OCI-LY1 (cell line): Measurements from ENCODE around the gene SPTLC2.

Experiments
- H2AFZ ChIP-seq: fragments of 200-600 bp; sonication (generic), shearing (Covaris generic); 2 replicates; pipeline ENCODE4 v1.6.0; 2014; ENCODE audit warnings: antibody characterized with exemption, mild to moderate bottlenecking, low read length
- H3F3A ChIP-seq: fragments of 200-600 bp; sonication (generic), shearing (Covaris generic); 2 replicates; pipeline ENCODE4 v1.6.0; 2014; ENCODE audit warnings: mild to moderate bottlenecking, antibody characterized with exemption, low read length, moderate library complexity; ENCODE audit not compliant: insufficient read depth
- H3K27ac ChIP-seq: fragments of 200-600 bp; sonication (generic); 2 replicates; pipeline ENCODE4 v1.5.1; 2014; ENCODE audit warnings: low read length, mixed run types, mild to moderate bottlenecking, low read depth; ENCODE audit not compliant: poor library complexity, severe bottlenecking
- H3K27me3 ChIP-seq: fragments of 200-600 bp; sonication (generic); 2 replicates; pipeline ENCODE4 v1.6.0; 2014; ENCODE audit warnings: antibody characterized with exemption, mild to moderate bottlenecking, low read length, moderate library complexity; ENCODE audit not compliant: insufficient read depth
- H3K36me3 ChIP-seq: fragments of 200-600 bp; sonication (generic); 2 replicates; pipeline ENCODE4 v1.6.1; 2014; ENCODE audit warnings: mild to moderate bottlenecking, antibody characterized with exemption, low read length, moderate library complexity, mixed read lengths; ENCODE audit not compliant: insufficient read depth
- H3K4me1 ChIP-seq: fragments of 200-600 bp; sonication (generic); 2 replicates; pipeline ENCODE4 v1.5.1; 2014; ENCODE audit warnings: mild to moderate bottlenecking, low read length, moderate library complexity; ENCODE audit not compliant: insufficient read depth, severe bottlenecking
- H3K4me2 ChIP-seq: fragments of 200-600 bp; sonication (generic), shearing (Covaris generic); 2 replicates; pipeline ENCODE4 v1.6.1; 2014; ENCODE audit warnings: low read length
- H3K4me3 ChIP-seq: fragments of 200-600 bp; sonication (generic); 2 replicates; pipeline ENCODE4 v1.5.1; 2014; ENCODE audit warnings: low read length, low read depth, mild to moderate bottlenecking, mixed read lengths; ENCODE audit not compliant: poor library complexity, severe bottlenecking
- H3K79me2 ChIP-seq: fragments of 200-600 bp; shearing (Covaris generic); 2 replicates; pipeline ENCODE4 v1.6.1; 2016; ENCODE audit warnings: mixed run types, low read length, mixed read lengths; ENCODE audit not compliant: insufficient read depth
- H3K9ac ChIP-seq: fragments of 200-600 bp; sonication (generic), shearing (Covaris generic); 2 replicates; pipeline ENCODE4 v1.6.1; 2014; ENCODE audit warnings: mild to moderate bottlenecking, low read length, mixed read lengths
- H3K9me2 ChIP-seq: fragments of 200-600 bp; sonication (generic), shearing (Covaris generic); 2 replicates; pipeline ENCODE4 v1.6.1; 2014; ENCODE audit warnings: low read depth, mild to moderate bottlenecking, low read length, mixed read lengths
- H3K9me3 ChIP-seq: fragments of 200-600 bp; shearing (Covaris generic); 2 replicates; pipeline ENCODE4 v1.6.1; 2014; ENCODE audit warnings: low read length, mixed read lengths
- H4K20me1 ChIP-seq: fragments of 200-600 bp; sonication (generic), shearing (Covaris generic); 2 replicates; pipeline ENCODE4 v1.6.0; 2016; ENCODE audit warnings: mild to moderate bottlenecking, low read length; ENCODE audit not compliant: insufficient read depth
- CTCF ChIP-seq: fragments of 200-600 bp; sonication (generic), shearing (Covaris generic); IDR thresholded peaks from 2 replicates; pipeline ENCODE4 v1.5.1; 2017; ENCODE audit warnings: mild to moderate bottlenecking, antibody characterized with exemption, low read length, moderate library complexity, mixed read lengths
- EZH2 ChIP-seq: fragments of 200-600 bp; sonication (generic), shearing (Covaris generic); IDR thresholded peaks from 2 replicates; pipeline ENCODE4 v1.8.0; 2017; ENCODE audit warnings: borderline replicate concordance, mixed run types, mild to moderate bottlenecking, antibody characterized with exemption, low read length, moderate library complexity, mixed read lengths

The SPTLC2 gene

GRCh38 chr14:77554816-77555599 is 61.4 kb downstream of the SPTLC2 start:
- H3K4me2 ChIP-seq, result peak overlapping the region; percentile 28
- no peak overlapping the region for H2AFZ ChIP-seq
- H3F3A ChIP-seq, result no peaks in the 10 kb centered on the region
- H3K9me3 ChIP-seq, result no peaks in the 10 kb centered on the region
- peak overlapping the region; percentile 94 for H3K27ac ChIP-seq
- H3K36me3 ChIP-seq, result peaks cover 57% of the 10 kb centered on the region
- H3K4me1 ChIP-seq, result peaks cover 48% of the 10 kb centered on the region
- TF ChIP-seq EZH2, result no peak
- TF ChIP-seq CTCF, result no peak
- no peaks in the 10 kb centered on the region for H4K20me1 ChIP-seq
- H3K4me3 ChIP-seq, result peak overlapping the region; percentile 2
- no peaks in the 10 kb centered on the region for H3K27me3 ChIP-seq
- H3K9ac ChIP-seq, result peak overlapping the region; percentile 42
- no peaks in the 10 kb centered on the region for H3K9me2 ChIP-seq
- no peaks in the 10 kb centered on the region for H3K79me2 ChIP-seq

- Histone ChIP-seq H3K4me2 (peak overlapping the region; percentile 28), H3F3A (no peaks in the 10 kb centered on the region), H3K4me3 (peak overlapping the region; percentile 2), H3K27ac (peak overlapping the region; percentile 94), H3K4me1 (peaks cover 48% of the 10 kb centered on the region), H3K9me2 (no peaks in the 10 kb centered on the region), H3K79me2 (no peaks in the 10 kb centered on the region), H3K9ac (peak overlapping the region; percentile 42), H4K20me1 (no peaks in the 10 kb centered on the region), H2AFZ (no peak overlapping the region), H3K36me3 (peaks cover 60% of the 10 kb centered on the region), H3K9me3 (no peaks in the 10 kb centered on the region), H3K27me3 (no peaks in the 10 kb centered on the region)
- TF ChIP-seq CTCF, result no peak
- no peak for TF ChIP-seq EZH2
Measured at GRCh38 chr14:77554207-77554606, 62.2 kb downstream of the SPTLC2 start.

GRCh38 chr14:77549451-77549850 is 67.0 kb downstream of the SPTLC2 start:
- no peaks in the 10 kb centered on the region for H3K79me2 ChIP-seq
- H3K36me3 ChIP-seq, result peaks cover 49% of the 10 kb centered on the region
- TF ChIP-seq CTCF (no peak), EZH2 (no peak)
- H3K27ac ChIP-seq, result no peak overlapping the region
- H3K4me2 ChIP-seq, result no peak overlapping the region
- no peaks in the 10 kb centered on the region for H3F3A ChIP-seq
- no peaks in the 10 kb centered on the region for H3K9me3 ChIP-seq
- H3K4me1 ChIP-seq, result peaks cover 8% of the 10 kb centered on the region
- H2AFZ ChIP-seq, result no peak overlapping the region
- H3K27me3 ChIP-seq, result no peaks in the 10 kb centered on the region
- no peak overlapping the region for H3K4me3 ChIP-seq
- H3K9ac ChIP-seq, result no peak overlapping the region
- no peaks in the 10 kb centered on the region for H4K20me1 ChIP-seq
- no peaks in the 10 kb centered on the region for H3K9me2 ChIP-seq
